Measurements from ENCODE around the gene IL20RA. TPM values are rescaled to one million over a fixed set of nuclear protein-coding genes. Genes with fewer than 3 reads are reported as not detected.

IL20RA gene
- total and polyA plus RNA-seq, 2 of the 8 experiments (the other 6 are each of a cell fraction or from before 2014, with no cell fraction given) = 1.3 to 1.7 TPM

DNA sequence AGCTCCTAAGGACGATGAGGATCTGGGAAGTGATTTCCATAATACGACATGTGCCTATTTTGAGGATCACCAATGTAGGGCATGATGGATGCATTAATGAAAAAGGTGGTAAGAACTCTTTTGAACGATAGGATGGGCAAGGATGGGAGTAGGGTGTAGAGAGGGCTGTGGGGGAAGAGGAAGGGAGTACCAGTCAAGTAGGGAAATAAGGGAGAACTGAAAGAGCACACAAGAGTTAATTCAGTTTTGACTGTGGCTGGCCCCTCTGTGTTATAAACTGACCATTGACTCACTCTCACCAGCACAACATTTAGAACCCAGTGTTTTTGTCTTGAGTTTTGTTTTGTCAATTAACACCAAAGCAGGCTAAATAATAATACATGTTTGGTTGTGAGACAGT is 89.6 kb downstream of the IL20RA start (continued):
- TF ChIP-seq ASH2L (IDR thresholded peaks at IDR 0.05; ENCODE audit: low read length) (no peak), SP1 (IDR thresholded peaks at IDR 0.05; ENCODE audit: low read depth, low read length) (no peak), KDM4A (IDR thresholded peaks at IDR 0.05; ENCODE audit: low read depth, low read length, severe bottlenecking) (no peak), CREB1 (IDR thresholded peaks at IDR 0.05) (no peak), KDM5A (IDR thresholded peaks at IDR 0.05; ENCODE audit: low read length) (no peak), KDM1A (IDR thresholded peaks at IDR 0.05; ENCODE audit: borderline replicate concordance, low read length) (no peak), CBX5 (IDR thresholded peaks at IDR 0.05; ENCODE audit: low read depth, low read length) (no peak)
